Body of pancreas (tissue), 4 donors: ENCODE measurements around the gene TMA16. TPM values are rescaled to one million over a fixed set of nuclear protein-coding genes. Genes with fewer than 3 reads are reported as not detected.

Source experiments
- ATAC-seq: fragments of 150-250 bp; one replicate; pipeline ENCODE4 v1.9.1; 2016
- DNase-seq, 4 donors: peaks; one replicate each; pipeline ENCODE4 v3.0.0-alpha.2; 2019
- H3K27ac ChIP-seq, 4 donors: fragments of 200-600 bp; sonication (generic); 1 replicate in 3 of 4; 2 replicates in 1 of 4; pipeline versions ENCODE4 v1.5.1 to v1.6.1; 2016 to 2019; ENCODE audit warnings: mild to moderate bottlenecking in 1 of 4, mixed read lengths in 1 of 4, moderate library complexity in 1 of 4
- H3K27me3 ChIP-seq, 2 donors: fragments of 200-600 bp; sonication (generic); one replicate each; pipeline ENCODE4 v1.6.0; 2016; ENCODE audit warnings: mild to moderate bottlenecking in 1 of 2
- H3K36me3 ChIP-seq, 2 donors: fragments of 200-600 bp; sonication (generic); replicated peaks in 1 of 2; 2 replicates each; pipeline ENCODE4 v1.5.1; 2016; ENCODE audit warnings: low read depth in 2 of 2; ENCODE audit not compliant: insufficient read depth in 1 of 2
- H3K4me1 ChIP-seq: fragments of 200-600 bp; sonication (generic); one replicate; pipeline ENCODE4 v1.6.0; 2016
- H3K4me3 ChIP-seq, 2 donors: fragments of 200-600 bp; sonication (generic); 1 replicate in 1 of 2; 2 replicates in 1 of 2; pipeline ENCODE4 v1.5.1; 2016 to 2019
- H3K9me3 ChIP-seq, 3 donors: fragments of 200-600 bp; sonication (generic); 1 replicate in 2 of 3; 2 replicates in 1 of 3; pipeline ENCODE4 v1.5.1; 2016
- POLR2A ChIP-seq, 3 donors: fragments of 450-650 bp; IDR thresholded peaks; one replicate each; pipeline ENCODE4 v1.6.1; 2016; ENCODE audit warnings: antibody characterized with exemption in 3 of 3, mild to moderate bottlenecking in 2 of 3
- WGBS, 2 donors: methylation state at CpG; one replicate each; pipeline ENCODE4 v1.1.5; 2017; 5-methylcytosine and 5-hydroxymethylcytosine counted together
- intact Hi-C: fragments of 100-400 bp; cut with DNase I; formaldehyde crosslinking; loops from one replicate; pipeline ENCODE4 v1.15.1; 2023
- total RNA-seq, 2 donors: library from RNA; depleted of rRNA; stranded (reverse); fragments of >200 nt; gene quantifications; one replicate each; pipeline ENCODE4 v1.1.0, GENCODE V29; 2016
- TF ChIP-seq, protein P1 (sequence below), 7 experiments: fragments of 450-650 bp in 4 of 7; fragments of 200-600 bp in 3 of 7; sonication (generic) in 3 of 7; IDR thresholded peaks; one replicate each; pipeline ENCODE4 v1.5.1; 2016 to 2019; ENCODE audit warnings: antibody characterized with exemption in 7 of 7

Gene TMA16
- total RNA-seq, 2 donors from 2014 or later = 17.5 to 19.2 TPM

- TF ChIP-seq, protein P1, sequence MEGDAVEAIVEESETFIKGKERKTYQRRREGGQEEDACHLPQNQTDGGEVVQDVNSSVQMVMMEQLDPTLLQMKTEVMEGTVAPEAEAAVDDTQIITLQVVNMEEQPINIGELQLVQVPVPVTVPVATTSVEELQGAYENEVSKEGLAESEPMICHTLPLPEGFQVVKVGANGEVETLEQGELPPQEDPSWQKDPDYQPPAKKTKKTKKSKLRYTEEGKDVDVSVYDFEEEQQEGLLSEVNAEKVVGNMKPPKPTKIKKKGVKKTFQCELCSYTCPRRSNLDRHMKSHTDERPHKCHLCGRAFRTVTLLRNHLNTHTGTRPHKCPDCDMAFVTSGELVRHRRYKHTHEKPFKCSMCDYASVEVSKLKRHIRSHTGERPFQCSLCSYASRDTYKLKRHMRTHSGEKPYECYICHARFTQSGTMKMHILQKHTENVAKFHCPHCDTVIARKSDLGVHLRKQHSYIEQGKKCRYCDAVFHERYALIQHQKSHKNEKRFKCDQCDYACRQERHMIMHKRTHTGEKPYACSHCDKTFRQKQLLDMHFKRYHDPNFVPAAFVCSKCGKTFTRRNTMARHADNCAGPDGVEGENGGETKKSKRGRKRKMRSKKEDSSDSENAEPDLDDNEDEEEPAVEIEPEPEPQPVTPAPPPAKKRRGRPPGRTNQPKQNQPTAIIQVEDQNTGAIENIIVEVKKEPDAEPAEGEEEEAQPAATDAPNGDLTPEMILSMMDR (IDR thresholded peaks at IDR 0.05) = no peak
- no peak for TF ChIP-seq POLR2A (IDR thresholded peaks at IDR 0.05)
- WGBS, 2 donors = 45 to 51% methylated on average over 5 of the region's 5 CpGs
- ATAC-seq (no peak), DNase-seq (no peak)
- Histone ChIP-seq H3K4me1 (no peaks in the 10 kb centered on the region), H3K27me3 (no peaks in the 10 kb centered on the region), H3K4me3 (no peak overlapping the region), H3K36me3 (no peaks in the 10 kb centered on the region), H3K9me3 (no peaks in the 10 kb centered on the region), H3K27ac (no peak overlapping the region)
- intact Hi-C loops = loop anchor here (10.0 kb wide), 1 partner anchor 1188 kb away; no protein-coding TSS in a partner anchor
Observed at GRCh38 chr4:163556650-163557391, 62.3 kb downstream of the TMA16 start.

- 21 to 36% methylated on average over 6 of the region's 6 CpGs for WGBS, 2 donors
Observed at GRCh38 chr4:163558539-163559044, 64.1 kb downstream of the TMA16 start.

GRCh38 chr4:163562496-163562895, 68.0 kb downstream of the TMA16 start:
- Histone ChIP-seq H3K4me1 (no peaks in the 10 kb centered on the region), H3K9me3 (no peaks in the 10 kb centered on the region), H3K4me3 (no peak overlapping the region), H3K27ac (no peak overlapping the region), H3K27me3 (no peaks in the 10 kb centered on the region), H3K36me3 (no peaks in the 10 kb centered on the region)
- TF ChIP-seq, protein P1 (IDR thresholded peaks at IDR 0.05) = no peak
- no peak for TF ChIP-seq POLR2A (IDR thresholded peaks at IDR 0.05)
- intact Hi-C loops = no loop called here
- DNase-seq (no peak), ATAC-seq (no peak)
- WGBS, 2 donors = 75 to 92% methylated on average over 2 of the region's 2 CpGs

More at GRCh38 chr4:163558539-163559044, 64.1 kb downstream of the TMA16 start:
- no peaks in the 10 kb centered on the region for H3K9me3 ChIP-seq
- ATAC-seq = peak; percentile 40
- no peaks in the 10 kb centered on the region for H3K36me3 ChIP-seq
- intact Hi-C loops = loop anchor here (10.0 kb wide), 1 partner anchor 1186 kb away; no protein-coding TSS in a partner anchor
- no peaks in the 10 kb centered on the region for H3K4me1 ChIP-seq
- no peaks in the 10 kb centered on the region for H3K27me3 ChIP-seq
- H3K4me3 ChIP-seq = no peak overlapping the region
- H3K27ac ChIP-seq = peak overlapping the region in 1 of 4 donors; percentile 43
- TF ChIP-seq, protein P1 (IDR thresholded peaks at IDR 0.05) = no peak
- TF ChIP-seq POLR2A (IDR thresholded peaks at IDR 0.05) = no peak
- peak in 2 of 4 donors; percentile 13 to 42 for DNase-seq

DNA sequence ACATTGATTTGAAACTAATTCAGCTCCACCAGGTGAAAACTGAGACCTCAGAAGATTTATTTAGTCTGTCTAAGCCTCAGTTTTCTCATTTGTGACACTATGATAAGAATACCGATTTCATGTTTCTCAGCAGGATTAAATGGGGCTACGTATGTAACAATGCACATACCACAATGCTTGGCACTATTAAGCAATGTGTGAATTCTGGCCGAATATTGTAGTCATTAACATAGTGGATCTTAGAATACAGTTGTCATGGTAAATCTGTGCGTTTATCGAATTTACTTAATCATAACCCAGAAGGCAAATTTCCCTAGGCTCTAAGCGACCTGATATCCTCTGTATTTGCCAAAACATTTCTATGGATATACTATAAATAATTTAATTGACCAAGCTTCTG, 69.1 kb downstream of the TMA16 start:
- Histone ChIP-seq H3K27me3 (no peaks in the 10 kb centered on the region), H3K9me3 (no peaks in the 10 kb centered on the region), H3K4me3 (no peak overlapping the region), H3K4me1 (no peaks in the 10 kb centered on the region), H3K27ac (no peak overlapping the region), H3K36me3 (no peaks in the 10 kb centered on the region)
- TF ChIP-seq, protein P1 (IDR thresholded peaks at IDR 0.05) = no peak
- no peak for TF ChIP-seq POLR2A (IDR thresholded peaks at IDR 0.05)
- DNase-seq = no peak
- intact Hi-C loops = no loop called here
- WGBS, 2 donors = 61 to 73% methylated on average over 6 of the region's 6 CpGs
- no peak for ATAC-seq
